ENCODE data around the gene PTP4A2. TPM values are rescaled to one million over a fixed set of nuclear protein-coding genes. Genes with fewer than 3 reads are reported as not detected.
A peak's percentile ranks its signal among the peaks of the same experiment; 100 is the strongest.
"Not testable (repeated sequence)": the region's sequence is repeated elsewhere in the genome, so short reads cannot be mapped to it uniquely, and the experiment has no call there.

Gene PTP4A2
- total RNA-seq, 1 experiment from 2014 or later, result 310 TPM

DNA sequence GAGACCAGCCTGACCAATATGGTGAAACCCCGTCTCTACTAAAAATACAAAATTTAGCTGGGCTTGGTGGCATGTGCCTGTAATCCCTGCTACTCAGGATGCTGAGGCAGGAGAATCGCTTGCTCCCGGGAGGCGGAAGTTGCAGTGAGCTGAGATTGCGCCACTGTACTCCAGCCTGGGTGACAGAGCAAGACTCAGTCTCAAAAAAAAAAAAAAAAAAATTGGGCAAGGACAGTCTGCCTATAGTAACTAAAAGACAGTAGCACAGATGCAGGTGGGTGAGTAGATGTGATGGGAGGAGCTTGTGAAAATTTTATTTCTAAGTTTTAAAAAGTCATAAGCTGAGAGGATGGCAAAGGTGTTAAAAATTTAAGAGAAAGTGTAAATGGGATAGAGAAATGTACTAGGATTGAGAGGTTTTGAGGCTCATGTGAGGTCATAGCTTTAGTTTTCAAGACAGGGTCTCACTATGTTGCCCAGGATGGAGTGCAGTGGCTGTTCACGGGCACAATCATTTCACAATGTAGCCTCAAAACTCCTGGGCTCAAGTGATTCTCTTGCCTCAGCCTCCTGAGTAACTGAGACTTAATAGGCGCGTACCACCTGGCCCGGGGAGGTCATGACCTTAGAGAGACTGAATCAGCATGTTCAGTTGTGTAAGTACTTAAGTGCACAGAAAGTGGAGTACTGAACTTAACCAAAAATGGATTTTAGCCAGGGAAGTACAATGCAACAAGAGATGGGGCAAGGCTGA, 33.7 kb downstream of the PTP4A2 start:
- DNase-seq (ENCODE audit: low read depth), result no peak
- in situ Hi-C loops (cut with HindIII; ENCODE audit: low pct_unique_long_range_greater_than_20kb, low sequenced_read_pairs), result no loop called here

DNA sequence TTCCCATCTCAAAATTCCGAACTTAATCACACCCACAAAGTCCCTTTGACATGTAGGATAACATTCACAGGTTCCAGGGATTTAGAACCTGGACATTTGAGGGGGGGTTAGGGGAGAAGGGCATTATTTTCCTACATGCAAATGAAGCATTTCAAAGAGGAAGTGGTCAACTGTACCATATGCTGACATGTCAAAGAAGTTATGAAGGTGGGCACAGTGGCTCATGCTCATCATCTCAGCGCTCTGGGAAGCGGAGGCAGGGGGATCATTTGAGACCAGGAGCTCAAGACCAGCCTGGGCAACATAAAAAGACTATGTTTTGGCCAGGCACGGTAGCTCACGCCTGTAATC, 35.7 kb downstream of the PTP4A2 start:
- in situ Hi-C loops (cut with HindIII; ENCODE audit: low pct_unique_long_range_greater_than_20kb, low sequenced_read_pairs), result no loop called here
- no peak for DNase-seq (ENCODE audit: low read depth)

DNA sequence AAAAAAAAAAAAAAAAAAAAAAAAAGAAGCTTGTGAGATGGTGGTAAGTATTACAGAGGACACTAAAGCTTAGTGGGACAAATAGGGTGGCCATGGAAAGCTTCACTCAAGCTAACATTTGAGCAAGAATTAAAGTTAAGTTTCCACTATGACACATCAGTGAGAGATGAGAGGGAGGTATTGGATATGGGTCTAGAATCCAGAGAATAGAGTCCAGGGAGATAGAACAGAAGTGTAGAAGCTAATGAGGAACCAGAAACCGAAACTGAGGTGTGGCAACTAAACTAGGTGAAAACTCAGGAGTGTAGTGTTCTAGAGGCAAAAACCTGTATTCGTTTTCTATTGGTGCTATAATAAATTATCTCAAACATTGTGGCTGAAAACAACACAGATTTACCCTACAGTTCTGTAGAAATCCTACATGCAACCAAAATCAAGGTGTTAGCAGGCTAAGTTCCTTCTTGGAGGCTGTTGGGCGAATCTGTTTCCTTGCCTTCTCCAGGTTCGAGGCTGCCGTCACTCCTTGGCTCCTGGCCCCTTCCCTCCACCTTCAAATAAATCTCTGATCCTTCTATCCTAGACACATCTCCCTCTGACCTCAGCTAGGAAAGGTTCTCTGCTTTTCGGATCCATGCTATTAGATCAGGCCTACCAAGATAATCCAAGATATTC, 36.2 kb downstream of the PTP4A2 start:
- in situ Hi-C loops (cut with HindIII; ENCODE audit: low pct_unique_long_range_greater_than_20kb, low sequenced_read_pairs), result no loop called here

DNA sequence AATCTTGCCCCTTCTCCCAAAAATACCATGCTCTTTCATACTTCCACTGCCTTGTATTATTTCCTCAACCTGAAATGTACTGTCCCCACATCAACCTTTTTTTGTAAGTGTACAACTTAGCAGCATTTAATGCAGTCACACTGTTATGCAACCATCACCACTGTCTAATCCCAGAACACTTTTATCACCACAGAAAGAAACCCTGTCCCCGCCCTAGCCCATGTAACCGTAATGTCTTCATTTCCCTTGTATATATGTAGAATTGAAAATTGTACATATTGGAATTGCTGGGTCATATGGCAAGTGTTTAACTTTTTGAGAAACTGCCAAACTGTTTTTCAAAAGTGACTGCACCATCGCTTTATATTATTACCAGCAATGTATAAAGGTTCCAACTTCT, 37.4 kb downstream of the PTP4A2 start:
- in situ Hi-C loops (cut with HindIII; ENCODE audit: low pct_unique_long_range_greater_than_20kb, low sequenced_read_pairs), result no loop called here
- DNase-seq (ENCODE audit: low read depth), result no peak

More for the DNA sequence above, 36.2 kb downstream of the PTP4A2 start:
- DNase-seq (ENCODE audit: low read depth), result no peak

DNA sequence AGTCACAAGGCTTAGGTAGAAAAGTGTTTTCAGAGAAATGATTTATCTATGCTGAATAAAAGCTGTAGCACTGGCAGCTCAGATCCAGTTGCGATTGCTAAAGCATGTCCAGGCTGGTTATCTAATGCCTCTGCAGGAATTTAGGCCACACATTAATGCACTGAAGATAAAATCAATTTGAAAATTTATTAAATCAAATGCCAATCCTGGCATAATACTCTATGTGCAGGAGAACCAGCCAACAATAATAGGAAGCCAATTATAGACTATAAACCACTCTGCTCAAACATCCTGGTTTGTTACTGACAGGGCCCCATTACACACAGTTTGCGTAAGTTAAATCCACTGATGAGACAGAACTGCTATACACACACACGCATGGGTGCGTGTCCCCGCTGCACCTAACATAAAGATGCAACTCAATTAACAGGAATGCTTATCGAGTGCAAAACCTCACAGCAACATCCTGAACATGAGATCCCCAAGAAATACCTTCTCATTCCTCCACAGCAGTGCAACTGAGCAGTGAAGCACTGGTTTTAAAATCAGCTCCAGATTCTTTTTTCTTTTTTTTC, 40.6 kb downstream of the PTP4A2 start:
- in situ Hi-C loops (cut with HindIII; ENCODE audit: low pct_unique_long_range_greater_than_20kb, low sequenced_read_pairs), result no loop called here
- DNase-seq (ENCODE audit: low read depth), result no peak

DNA sequence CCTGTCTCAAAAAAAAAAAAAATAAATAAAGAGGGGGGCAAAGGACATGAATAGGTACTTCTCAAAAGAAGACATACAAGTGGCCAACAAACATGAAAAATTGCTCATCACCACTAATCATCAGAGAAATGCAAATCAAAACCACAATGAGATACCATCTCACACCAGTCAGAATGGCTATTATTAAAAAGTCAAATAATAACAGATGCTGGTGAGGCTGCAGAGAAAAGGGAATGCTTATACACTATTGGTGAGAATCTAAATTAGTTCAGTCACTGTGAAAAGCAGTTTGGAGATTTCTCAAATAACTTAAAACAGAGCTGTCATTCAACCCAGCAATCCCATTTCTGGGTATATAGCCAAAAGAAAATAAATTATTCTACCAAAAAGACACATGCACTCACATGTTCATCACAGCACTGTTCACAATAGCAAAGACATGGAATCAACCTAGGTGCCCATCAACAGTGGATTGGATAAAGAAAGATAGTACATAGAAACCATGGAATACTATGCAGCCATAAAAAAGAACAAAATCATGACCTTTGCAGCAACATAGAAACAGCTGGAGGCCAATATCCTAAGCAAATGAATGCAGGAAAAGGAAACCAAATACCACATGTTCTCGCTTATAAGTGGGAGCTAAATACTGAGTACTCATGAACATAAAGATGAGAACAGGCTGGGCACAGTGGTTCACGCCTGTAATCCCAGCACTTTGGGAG, 42.5 kb downstream of the PTP4A2 start:
- DNase-seq (ENCODE audit: low read depth); in situ Hi-C loops (cut with HindIII; ENCODE audit: low pct_unique_long_range_greater_than_20kb, low sequenced_read_pairs): not testable (repeated sequence)

DNA sequence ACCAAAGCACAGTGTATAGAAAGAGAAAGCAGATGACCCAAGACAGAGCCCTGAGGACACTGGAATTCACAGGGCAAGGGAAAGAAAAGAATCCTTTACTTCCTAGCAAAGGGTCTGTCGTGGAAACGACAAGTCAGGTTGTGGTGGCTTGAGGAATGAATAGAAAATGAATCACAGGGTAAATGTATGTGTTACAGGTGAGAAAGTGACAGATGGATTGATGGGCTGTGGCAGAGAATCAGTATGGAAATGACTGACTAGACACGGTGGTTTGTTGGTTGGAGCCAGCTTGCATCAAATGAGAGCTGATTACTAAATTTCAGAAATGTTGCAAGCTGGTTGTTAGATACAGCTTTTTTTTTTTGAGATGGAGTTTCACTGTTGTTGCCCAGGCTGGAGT, 46.9 kb downstream of the PTP4A2 start:
- in situ Hi-C loops (cut with HindIII; ENCODE audit: low pct_unique_long_range_greater_than_20kb, low sequenced_read_pairs), result no loop called here
- DNase-seq (ENCODE audit: low read depth), result no peak

DNA sequence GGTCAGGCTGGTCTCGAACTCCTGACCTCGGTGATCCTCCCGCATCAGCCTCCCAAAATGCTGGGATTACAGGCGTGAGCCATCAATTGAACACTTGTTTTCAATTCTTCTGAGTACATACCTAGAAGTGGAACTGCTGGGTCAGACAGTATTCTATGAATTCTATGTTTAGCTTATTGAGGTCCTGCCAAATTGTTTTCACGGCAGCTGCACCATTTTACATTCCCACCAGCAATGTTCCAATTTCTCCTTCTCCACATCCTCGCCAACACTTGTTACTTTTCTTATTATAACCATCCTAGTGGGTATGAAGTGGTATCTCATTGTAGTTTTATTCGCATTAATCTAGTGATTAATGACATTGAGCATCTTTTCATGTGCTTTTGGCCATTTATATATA, 49.9 kb downstream of the PTP4A2 start:
- in situ Hi-C loops (cut with HindIII; ENCODE audit: low pct_unique_long_range_greater_than_20kb, low sequenced_read_pairs), result no loop called here
- DNase-seq (ENCODE audit: low read depth), result no peak

DNA sequence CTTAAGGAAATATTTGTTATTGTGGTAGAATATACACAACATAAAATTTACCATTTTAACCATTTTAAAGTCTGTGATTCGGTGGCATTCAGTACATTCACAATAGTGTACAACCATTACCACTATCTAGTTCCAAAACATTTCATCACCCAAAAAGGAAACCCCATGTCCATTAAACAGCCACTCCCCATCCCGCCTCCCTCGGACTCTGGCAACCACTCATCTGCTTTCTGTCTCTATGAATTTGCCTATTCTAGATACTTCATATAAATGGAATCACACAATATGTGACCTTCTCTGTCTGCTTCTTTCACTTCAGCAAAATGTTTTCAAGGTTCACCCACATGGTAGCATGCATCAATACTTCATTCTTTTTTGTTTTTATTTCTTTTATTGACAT, 51.3 kb downstream of the PTP4A2 start:
- DNase-seq (ENCODE audit: low read depth), result no peak
- in situ Hi-C loops (cut with HindIII; ENCODE audit: low pct_unique_long_range_greater_than_20kb, low sequenced_read_pairs), result no loop called here

DNA sequence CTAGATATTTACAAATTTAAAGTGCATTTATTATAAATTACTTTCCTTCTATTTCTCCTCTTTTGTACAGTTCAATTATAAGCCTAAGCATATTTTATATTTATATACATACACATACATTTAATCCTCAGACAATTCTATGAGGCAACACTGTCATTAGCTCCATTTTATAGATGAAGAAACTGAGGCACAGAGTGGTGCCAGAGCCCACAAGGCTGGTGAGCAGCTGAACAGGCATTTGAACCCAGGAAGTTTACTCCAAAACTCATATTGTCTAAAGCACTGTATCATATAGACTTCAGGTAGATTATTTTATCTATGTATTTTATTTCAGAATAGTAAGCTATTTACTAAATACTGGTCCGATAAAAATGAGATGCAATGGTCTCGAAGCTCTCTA, 52.3 kb downstream of the PTP4A2 start:
- in situ Hi-C loops (cut with HindIII; ENCODE audit: low pct_unique_long_range_greater_than_20kb, low sequenced_read_pairs), result no loop called here
- no peak for DNase-seq (ENCODE audit: low read depth)

DNA sequence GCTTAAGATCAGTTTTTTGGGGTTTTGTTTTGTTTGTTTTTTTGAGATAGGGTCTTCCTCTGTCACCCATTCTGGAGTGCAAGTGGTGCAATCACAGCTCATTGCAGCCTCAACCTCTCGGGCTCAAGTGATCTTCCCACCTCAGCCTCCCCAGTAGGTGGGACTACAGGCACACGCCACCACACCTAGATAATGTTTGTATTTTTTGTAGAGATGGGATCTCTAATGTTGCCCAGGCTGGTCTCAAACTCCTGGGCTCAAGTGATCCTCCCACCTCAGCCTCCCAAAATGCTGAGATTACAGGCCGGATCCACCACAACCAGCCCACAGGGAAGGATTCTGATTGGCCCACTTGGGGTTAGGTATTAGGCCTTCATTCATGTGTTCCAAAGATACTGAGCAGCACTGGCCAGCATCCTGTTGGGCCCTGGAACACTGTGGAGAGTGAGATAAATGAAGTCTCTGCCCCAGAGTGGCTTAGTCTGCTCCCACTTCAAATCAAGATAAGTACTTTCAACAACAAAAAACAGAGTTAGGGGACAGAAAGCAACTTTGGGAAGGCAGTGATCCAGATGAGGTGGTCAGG, 54.7 kb downstream of the PTP4A2 start:
- in situ Hi-C loops (cut with HindIII; ENCODE audit: low pct_unique_long_range_greater_than_20kb, low sequenced_read_pairs), result no loop called here
- DNase-seq (ENCODE audit: low read depth), result no peak

DNA sequence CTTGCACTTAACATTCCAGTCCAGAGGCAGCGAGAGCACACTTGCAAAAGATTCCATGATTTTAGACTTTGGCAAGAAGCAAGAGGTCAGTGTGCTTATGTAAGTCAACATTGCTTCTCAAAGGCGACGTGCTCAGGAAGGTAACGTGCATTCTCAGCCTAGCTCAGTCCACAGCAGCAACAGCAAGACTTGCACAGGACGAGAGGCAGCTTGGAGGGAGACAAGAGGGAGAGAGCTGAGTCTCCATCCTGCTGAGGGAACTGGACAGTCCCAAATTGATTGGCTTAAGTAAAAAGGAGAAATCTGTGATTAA, 56.5 kb downstream of the PTP4A2 start:
- DNase-seq (ENCODE audit: low read depth), result no peak
- in situ Hi-C loops (cut with HindIII; ENCODE audit: low pct_unique_long_range_greater_than_20kb, low sequenced_read_pairs), result no loop called here

DNA sequence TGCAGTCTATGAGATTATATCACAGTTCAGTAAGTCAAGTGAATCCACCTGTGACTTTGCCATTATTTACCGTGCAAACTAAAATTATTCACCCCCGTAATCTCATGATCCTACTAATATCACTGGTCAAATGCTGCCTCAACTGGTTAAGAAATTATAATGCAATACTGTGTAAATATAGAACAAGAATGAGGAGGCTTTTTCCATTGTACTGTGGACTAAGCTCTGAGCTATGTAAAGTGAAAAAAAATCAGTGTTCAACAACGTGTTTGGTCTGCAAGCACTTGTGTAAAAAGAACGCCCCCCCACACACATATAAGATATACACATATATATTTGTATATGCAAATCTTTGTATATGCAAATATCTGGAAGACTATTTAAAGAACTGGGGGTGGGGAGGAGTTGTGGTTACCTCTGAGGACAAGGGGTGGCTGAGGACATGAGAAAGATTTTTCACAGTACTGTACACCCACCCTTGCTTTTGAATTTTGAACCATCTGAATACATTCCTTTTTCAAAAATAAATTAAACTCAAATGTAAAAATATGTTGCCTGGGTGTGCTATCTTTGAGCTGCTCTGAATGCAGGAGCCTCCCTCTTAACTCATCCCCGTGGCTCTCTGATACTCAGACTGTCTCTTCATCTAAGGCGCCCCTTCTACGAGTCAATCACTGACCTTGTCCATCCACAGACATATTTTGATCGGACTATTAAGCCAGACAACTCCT, 57.0 kb downstream of the PTP4A2 start:
- in situ Hi-C loops (cut with HindIII; ENCODE audit: low pct_unique_long_range_greater_than_20kb, low sequenced_read_pairs), result no loop called here

DNA sequence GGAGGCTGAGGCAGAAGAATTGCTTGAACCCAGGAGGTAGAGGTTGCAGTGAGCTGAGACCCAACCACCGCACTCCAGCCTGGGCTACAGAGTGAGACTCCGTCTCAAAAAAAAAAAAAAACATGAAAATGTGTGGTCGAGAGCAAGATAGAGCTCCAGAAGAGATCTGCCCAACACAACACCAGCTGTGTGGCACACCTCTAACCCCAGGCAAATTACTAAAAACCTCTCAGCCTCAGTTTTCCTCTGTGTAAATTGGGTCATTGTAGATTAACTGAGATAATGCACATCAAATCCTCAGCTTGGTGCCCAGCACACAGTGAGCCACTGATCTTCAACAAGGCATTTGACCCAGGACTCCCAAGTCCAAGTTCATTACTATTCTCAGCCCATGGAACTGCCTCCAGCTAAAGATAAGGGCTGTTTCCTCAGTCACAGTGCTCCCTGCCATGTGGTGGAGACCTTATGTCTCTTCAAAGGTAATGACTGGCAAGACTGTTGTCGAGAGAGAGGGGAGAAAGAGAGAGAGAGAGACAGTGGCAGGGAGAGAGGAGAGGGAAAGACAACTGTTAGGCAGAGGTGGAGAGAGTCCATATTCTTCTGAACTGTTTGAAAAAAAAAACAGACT, 58.1 kb downstream of the PTP4A2 start:
- DNase-seq (ENCODE audit: low read depth), result no peak
- in situ Hi-C loops (cut with HindIII; ENCODE audit: low pct_unique_long_range_greater_than_20kb, low sequenced_read_pairs), result no loop called here

More for the DNA sequence above, 57.0 kb downstream of the PTP4A2 start:
- no peak for DNase-seq (ENCODE audit: low read depth)

DNA sequence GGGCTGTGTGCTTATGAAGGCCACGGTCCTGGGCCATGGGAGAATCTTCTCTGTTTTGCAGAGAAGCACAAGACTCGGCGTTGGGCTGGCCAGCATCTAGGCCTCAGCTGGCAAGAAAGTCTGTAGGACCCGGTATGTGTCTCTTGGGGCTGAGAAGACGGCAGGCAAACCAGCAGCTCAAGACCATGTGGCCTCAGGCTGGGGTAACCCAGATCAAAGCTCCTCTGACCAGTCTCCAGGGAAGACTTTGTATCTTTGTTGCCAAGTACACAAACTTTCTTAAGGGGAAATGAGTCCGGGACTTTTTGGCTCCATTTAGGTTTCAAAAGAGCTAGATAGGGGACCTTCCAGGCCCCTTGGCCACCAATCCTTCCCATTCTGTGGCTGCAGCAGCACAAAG, 60.1 kb downstream of the PTP4A2 start:
- DNase-seq (ENCODE audit: low read depth), result no peak
- in situ Hi-C loops (cut with HindIII; ENCODE audit: low pct_unique_long_range_greater_than_20kb, low sequenced_read_pairs), result no loop called here

DNA sequence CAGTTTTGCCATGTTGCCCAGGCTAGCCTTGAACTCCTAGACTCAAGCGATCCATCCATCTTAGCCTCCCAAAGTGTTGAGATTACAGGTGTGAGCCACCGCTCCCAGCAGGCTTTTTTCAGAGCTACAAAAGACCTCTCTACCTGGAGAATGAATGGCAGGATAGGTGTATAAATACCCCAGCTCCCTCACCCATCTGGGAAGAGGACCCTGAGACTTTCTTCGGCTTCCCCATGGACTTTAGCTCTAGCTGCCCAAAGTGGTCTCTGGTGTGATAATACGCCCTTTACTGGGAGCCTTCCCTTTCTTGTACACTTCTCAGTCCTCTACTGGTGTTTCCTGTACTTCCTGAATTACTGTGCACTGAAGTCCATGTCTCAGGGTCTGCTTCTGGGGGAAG, 60.6 kb downstream of the PTP4A2 start:
- in situ Hi-C loops (cut with HindIII; ENCODE audit: low pct_unique_long_range_greater_than_20kb, low sequenced_read_pairs), result no loop called here
- DNase-seq (ENCODE audit: low read depth), result no peak

DNA sequence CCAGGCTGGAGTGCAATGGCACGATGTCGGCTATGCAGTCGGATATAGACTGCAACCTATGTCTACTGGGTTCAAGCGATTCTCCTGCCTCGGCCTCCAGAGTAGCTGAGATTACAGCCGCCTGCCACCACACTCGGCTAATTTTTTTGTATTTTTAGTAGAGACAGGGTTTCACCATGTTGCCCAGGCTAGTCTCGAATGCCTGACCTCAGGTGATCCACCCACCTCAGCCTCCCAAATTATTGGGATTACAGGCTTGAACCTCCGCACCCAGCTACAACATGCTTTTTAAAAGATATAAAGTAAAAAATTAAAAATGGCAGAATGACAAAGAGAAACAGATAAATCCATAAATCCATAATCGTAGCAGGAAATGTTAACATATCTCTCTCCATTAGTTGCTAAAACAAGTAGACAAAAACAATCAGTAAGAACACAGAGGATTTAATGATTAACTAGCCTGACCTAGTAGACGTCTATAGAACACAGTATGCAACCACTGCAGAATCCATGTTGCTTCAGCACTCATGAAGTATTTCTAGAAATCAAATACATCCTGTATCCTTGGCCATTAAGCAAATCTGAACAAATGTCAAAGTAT, 62.4 kb downstream of the PTP4A2 start:
- DNase-seq (ENCODE audit: low read depth), result peak; percentile 18
- in situ Hi-C loops (cut with HindIII; ENCODE audit: low pct_unique_long_range_greater_than_20kb, low sequenced_read_pairs), result no loop called here

DNA sequence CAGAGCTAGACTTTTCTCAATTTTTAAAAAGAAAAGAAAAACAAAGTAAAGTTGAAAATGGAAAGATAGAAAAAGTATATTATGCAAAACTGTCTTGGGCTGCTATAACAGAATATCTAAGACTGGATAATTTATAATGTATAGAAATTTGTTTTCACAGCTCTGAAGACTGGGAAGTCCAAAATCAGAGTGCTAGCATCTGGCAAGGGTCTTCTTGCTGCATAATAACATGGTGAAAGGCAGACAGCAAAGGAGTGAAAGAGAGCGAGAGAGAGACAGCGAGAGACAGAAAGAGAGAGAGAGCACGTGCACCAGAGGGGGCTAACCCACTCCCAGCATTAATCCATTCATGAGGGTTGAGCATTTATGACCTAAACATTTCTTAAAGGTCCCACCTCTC, 63.2 kb downstream of the PTP4A2 start:
- in situ Hi-C loops (cut with HindIII; ENCODE audit: low pct_unique_long_range_greater_than_20kb, low sequenced_read_pairs), result no loop called here

More for the DNA sequence above, 63.2 kb downstream of the PTP4A2 start:
- DNase-seq (ENCODE audit: low read depth), result no peak

All from Caki2 (cell line).